GM06990 (cell line): Measurements from ENCODE around the gene TMEM26.

ENCODE experiments used
- DNase-seq: peaks from one replicate; pipeline ENCODE4 v3.0.0-alpha.2; 2011; ENCODE audit not compliant: insufficient read length; ENCODE audit errors: extremely low read depth
- H3K27me3 ChIP-seq: replicated peaks from 2 replicates; pipeline ENCODE4 v1.6.0; 2011; ENCODE audit warnings: low read length; ENCODE audit not compliant: control insufficient read depth, insufficient read depth
- H3K36me3 ChIP-seq: 2 replicates; pipeline ENCODE4 v1.5.1; 2011; ENCODE audit warnings: low read length; ENCODE audit not compliant: control insufficient read depth, insufficient read depth
- H3K4me3 ChIP-seq: replicated peaks from 2 replicates; pipeline ENCODE4 v1.5.1; 2011; ENCODE audit warnings: low read depth, mild to moderate bottlenecking, control low read depth, low read length
- TF ChIP-seq, protein P1 (sequence below): IDR thresholded peaks from 2 replicates; pipeline ENCODE4 v1.5.1; 2011; ENCODE audit warnings: low read length, control low read depth, mild to moderate bottlenecking, inconsistent platforms; ENCODE audit not compliant: insufficient read depth, poor library complexity, severe bottlenecking

Gene TMEM26

DNA sequence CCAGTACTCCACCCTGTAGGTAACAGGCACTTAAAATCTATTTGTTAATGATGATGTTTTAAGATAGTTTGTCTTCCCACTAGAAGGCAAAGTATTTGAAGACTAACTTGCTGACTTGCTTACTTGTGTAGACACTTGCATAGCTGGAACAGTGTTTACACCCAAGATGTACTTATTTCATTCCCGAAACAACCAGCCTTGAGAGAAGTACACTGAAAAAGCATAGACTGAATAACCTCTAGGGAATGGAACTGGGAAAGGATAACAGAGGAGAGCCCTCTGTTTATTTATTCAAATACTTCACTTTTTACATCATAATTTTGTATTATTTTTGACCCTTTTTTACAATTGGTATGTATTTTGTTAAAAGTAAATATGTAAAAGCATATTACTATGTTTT lies 33.1 kb upstream of the TMEM26 start:
- TF ChIP-seq, protein P1, sequence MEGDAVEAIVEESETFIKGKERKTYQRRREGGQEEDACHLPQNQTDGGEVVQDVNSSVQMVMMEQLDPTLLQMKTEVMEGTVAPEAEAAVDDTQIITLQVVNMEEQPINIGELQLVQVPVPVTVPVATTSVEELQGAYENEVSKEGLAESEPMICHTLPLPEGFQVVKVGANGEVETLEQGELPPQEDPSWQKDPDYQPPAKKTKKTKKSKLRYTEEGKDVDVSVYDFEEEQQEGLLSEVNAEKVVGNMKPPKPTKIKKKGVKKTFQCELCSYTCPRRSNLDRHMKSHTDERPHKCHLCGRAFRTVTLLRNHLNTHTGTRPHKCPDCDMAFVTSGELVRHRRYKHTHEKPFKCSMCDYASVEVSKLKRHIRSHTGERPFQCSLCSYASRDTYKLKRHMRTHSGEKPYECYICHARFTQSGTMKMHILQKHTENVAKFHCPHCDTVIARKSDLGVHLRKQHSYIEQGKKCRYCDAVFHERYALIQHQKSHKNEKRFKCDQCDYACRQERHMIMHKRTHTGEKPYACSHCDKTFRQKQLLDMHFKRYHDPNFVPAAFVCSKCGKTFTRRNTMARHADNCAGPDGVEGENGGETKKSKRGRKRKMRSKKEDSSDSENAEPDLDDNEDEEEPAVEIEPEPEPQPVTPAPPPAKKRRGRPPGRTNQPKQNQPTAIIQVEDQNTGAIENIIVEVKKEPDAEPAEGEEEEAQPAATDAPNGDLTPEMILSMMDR = no peak
- no peak for DNase-seq
- no peaks in the 10 kb centered on the region for H3K36me3 ChIP-seq
- no peaks in the 10 kb centered on the region for H3K27me3 ChIP-seq
- H3K4me3 ChIP-seq = no peak overlapping the region

DNA sequence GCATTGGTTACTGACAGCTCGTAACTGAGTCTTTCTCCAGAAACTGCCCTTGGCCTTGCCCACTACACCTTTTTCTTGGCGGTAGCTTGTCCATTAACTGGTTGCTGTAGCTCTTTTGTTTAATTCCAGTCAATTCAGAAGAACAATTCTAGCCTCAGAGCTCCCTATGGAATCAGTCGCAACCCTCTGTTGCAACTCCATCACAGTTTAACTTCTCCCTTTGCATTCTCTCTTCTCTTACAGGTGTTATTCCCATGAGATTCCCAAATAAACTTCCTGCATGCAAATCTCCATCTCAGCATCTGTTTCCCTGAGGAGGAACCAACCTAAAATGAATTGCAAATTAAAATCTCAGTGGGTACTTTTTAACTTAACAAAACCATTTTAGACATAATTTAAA lies 28.4 kb upstream of the TMEM26 start:
- no peak for DNase-seq
- Histone ChIP-seq H3K27me3 (no peaks in the 10 kb centered on the region), H3K36me3 (no peaks in the 10 kb centered on the region), H3K4me3 (no peak overlapping the region)
- TF ChIP-seq, protein P1 = no peak

DNA sequence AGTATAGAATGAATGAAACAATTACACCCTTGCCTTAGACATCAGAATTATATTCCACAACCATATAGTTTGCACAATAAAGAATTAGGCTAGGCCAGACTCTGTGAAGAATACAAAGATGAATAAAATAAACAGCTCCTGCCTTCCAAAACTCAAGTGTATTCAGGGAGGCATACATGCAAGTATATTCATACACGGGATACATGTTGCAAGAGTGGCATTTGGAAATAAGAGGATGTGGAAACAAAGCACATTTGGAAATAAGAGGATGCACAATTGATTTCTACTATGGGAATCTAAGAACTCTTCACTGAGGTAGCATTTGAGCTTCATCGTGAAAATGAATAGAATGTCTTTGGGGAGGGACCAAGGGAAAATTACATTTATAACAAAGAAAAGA lies 27.0 kb upstream of the TMEM26 start:
- Histone ChIP-seq H3K27me3 (no peaks in the 10 kb centered on the region), H3K36me3 (no peaks in the 10 kb centered on the region), H3K4me3 (no peak overlapping the region)
- TF ChIP-seq, protein P1 = no peak
- no peak for DNase-seq

DNA sequence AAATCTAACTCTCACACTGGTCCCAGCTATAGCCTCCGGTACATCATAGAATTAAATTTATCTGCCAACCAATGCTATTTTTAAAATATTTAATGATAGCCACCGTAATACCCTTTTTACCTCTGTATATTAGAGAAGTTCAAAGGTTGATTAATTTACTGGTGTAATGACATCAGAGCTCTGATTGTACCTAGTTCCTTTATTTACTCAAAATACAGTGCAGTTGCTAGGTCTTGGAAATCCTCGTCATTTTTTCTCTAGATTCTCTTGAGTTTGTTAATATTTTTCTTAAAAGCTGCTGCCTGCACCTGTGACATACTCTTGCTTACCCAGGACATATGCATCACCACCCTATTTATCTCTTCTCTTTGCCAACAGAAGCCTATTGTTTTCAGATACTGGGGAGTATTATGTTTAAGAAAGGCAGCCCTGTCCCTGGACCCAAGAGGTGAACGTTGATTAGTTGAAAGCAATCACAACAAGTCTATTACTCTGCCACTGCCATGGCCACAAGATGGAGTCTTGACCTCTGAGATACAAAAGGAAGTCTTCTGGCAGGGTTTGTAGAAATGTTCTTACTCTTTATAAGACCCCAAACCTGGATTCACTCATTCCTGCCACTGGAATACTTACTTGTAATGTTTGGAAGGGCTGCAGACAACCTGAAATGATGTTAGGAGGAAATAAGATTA lies 25.6 kb upstream of the TMEM26 start:
- Histone ChIP-seq H3K36me3 (no peaks in the 10 kb centered on the region), H3K27me3 (no peaks in the 10 kb centered on the region), H3K4me3 (no peak overlapping the region)
- no peak for DNase-seq
- TF ChIP-seq, protein P1 = no peak

DNA sequence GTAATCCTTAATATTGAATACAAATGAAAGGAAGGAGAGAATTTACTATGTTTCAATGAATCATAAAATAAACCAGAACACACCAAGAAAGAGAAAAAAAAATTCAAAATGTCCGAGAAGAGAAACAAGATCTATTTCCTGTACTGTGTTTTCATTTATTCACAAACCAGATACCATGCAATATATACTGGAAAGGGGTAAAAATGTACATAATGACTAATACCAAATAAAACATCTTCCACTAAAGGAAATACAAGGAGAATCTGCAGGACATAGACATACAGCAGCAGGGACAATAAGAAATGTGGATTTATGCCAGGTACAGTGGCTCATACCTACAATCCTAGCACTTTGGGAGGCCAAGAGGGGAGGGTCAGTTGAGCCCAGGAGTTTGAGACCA lies 24.3 kb upstream of the TMEM26 start:
- Histone ChIP-seq H3K36me3 (no peaks in the 10 kb centered on the region), H3K27me3 (no peaks in the 10 kb centered on the region), H3K4me3 (no peak overlapping the region)
- TF ChIP-seq, protein P1 = no peak
- DNase-seq = no peak

DNA sequence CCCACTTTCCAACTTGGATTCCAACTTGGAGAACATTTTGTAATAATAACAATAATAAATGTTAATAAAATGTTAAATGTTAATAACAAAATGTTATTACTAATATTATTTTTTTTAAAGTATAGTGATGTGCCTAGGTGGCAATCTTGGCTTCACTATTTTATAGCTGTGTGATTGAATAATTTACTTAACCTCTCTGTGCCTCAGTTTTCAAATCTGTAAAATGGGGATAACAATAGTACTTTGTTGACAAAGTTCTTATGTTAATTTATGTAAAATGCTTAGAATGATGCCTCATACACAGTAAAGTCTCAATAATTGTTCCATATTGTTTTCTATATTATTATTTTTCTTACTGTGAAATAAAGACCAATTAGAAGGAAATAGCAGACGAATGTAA lies 23.3 kb upstream of the TMEM26 start:
- Histone ChIP-seq H3K27me3 (no peaks in the 10 kb centered on the region), H3K4me3 (no peak overlapping the region), H3K36me3 (no peaks in the 10 kb centered on the region)
- TF ChIP-seq, protein P1 = no peak
- DNase-seq = no peak
